Adrenal gland (tissue), 5 donors: ENCODE results near the gene ACSM3.

ENCODE experiments used
- CTCF ChIP-seq, 6 experiments: fragments of 450-650 bp in 4 of 6; fragments of 200-600 bp in 2 of 6; sonication (generic) in 1 of 6; IDR thresholded peaks; 1 replicate in 5 of 6; 2 replicates in 1 of 6; pipeline versions ENCODE4 v1.5.1 to v1.8.0; 2016 to 2021; ENCODE audit warnings: antibody characterized with exemption in 6 of 6, mild to moderate bottlenecking in 2 of 6, moderate library complexity in 1 of 6
- POLR2A ChIP-seq, 2 donors: fragments of 450-650 bp; IDR thresholded peaks; one replicate each; pipeline ENCODE4 v1.6.1; 2017; ENCODE audit warnings: antibody characterized with exemption in 2 of 2, mild to moderate bottlenecking in 2 of 2, moderate library complexity in 1 of 2
- donor health status: DM: no; HTN: no; CAD: no.

GRCh38 chr16:20818929-20819585, 55.2 kb downstream of the ACSM3 start:
- TF ChIP-seq CTCF (IDR thresholded peaks at IDR 0.05) (no peak), POLR2A (IDR thresholded peaks at IDR 0.05) (no peak)
